Measurements from ENCODE around the gene ARHGAP15.

ARHGAP15 gene

DNA sequence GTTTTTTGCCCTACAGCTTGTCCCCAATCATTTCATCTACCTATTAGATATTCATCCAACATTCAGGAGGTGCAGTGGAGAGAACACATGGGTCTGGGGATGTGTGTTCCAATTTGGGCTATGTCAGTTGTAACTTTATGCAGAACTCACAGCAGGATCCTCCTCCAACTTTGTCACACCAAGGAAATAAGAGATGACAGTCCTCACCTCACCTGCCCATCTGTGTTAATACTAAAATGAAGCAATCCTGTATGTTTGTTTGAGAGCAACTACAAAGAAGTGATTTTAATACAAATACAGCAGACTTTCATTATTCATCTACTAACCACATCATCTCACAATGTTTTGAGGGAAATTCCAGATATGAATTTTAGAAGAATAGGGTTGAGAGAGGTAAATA lies 126.7 kb downstream of the ARHGAP15 start:
- in situ Hi-C loops (cut with MboI; ENCODE audit: low sequenced_read_pairs) = no loop called here

DNA sequence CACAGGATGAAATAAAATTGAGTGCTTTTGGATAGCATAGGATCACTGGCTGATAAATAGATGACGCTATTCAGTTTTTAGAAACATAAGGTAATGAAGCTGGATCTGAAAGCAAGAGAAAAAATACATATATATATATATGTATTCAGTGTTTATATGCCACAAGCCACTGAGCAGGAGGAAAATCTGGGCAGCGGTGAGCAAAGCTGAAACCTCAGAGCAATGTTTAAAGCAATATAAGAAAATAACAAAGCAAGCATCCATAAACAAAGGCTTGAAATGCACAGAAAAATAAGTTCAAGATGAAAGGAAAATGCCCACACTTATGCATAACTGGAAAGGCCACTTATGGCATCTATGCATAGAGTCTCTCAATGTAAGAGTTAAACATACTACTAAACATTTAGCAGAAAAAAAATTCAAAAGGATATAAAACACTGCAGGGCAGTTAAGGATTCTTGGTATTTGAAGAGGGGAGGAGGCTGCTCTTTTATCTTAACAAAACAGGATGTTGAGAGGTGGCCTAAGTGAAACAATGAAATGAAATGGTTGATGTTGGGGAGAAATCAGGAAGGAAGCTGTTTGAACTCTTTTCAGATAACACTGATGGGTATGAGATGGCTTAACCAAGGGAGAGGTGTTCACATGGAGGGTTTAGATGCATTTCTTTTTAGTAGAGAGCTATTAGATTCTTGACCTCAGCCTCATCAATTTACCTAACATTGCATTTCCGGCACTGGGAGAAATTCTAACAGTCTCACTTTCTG lies 129.1 kb downstream of the ARHGAP15 start:
- in situ Hi-C loops (cut with MboI; ENCODE audit: low sequenced_read_pairs) = no loop called here

DNA sequence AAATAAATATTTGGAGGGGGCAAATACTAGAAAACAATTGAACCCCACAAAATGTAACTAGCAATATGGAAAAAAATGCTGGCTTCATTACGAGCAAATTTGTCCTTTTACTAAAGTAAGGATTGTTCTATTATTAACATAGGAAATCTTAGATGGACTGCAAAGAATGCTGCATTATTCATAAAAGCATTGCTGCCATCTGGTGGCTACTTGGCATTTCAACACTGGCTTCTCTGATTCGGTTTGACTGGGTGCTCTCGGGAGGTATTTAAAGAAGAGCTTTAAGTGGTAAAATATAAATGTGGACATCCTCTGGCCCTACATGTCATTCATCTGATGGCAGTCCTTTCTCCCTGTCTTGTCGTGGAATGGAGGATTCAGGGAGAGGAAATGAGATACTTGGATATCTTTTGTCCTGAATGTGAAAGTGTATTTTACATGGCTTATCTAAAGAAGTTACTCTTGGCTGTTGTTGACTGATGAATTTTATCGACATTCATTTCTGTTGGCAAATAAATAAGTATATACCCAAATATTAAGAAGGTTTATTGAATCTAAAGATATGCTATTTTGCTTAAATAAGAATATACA lies 130.2 kb downstream of the ARHGAP15 start:
- in situ Hi-C loops (cut with MboI; ENCODE audit: low sequenced_read_pairs) = no loop called here

DNA sequence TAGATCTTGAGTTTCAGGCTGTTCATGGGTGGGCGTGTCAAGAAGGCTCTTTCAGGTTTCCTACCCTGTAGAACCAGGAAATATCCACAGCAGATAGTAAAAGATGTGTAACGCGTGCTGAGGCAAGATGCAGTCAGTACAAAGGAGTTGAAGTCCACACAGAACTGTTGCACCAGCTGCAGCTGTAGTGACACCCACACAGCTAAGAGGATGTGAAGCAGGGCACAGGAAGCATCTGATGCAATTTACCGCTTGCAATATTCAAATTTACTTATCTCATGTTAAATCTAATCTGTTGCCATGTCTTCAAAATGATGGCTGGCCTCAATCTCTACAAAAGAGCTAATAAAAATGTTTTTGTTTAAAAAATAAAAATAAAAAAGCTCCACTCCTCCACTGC lies 132.8 kb downstream of the ARHGAP15 start:
- in situ Hi-C loops (cut with MboI; ENCODE audit: low sequenced_read_pairs) = no loop called here

DNA sequence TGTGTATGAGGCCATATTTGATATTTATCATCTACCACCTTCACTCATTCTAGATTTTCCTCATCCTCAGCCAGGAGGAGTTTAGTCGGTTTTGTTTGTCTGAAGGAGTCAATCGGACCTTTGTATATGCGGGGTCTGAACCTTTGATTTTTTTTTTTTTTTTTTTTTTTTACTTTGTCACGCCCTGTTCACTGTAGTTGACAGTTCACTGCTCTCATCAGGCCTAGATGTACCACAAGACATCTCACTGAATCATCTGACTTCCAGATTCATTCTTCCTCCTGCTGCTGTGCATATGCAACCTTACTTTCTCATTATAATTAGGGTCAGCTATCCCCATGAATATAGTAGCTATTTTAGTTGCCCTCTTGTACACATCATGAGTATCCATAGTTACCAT lies 133.2 kb downstream of the ARHGAP15 start:
- in situ Hi-C loops (cut with MboI; ENCODE audit: low sequenced_read_pairs) = no loop called here

DNA sequence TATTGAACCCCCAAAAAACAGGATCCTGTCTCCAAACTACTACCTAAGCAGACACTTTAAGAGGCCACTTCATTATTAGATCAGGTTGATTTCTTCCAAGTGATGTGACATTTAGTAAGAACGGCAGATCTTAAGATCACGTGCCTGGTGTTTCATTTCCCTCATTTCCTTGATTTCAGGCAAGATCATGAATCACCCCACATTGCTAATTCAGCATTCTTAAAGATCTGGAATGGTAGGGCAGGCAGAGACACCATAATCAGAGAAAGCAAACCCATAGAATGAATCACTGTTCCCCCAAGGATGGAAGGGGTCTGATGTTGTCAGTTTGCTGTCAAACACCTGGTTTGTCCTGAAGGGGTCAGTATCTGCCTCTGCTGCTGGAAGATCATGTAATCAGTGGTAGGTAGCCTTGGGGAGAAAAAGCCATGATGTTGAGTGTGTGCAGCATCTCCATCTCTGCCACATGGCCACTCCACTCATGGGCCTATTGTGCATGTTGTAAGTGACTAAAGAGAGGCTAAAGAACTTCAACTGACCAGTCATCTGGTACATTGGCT lies 133.9 kb downstream of the ARHGAP15 start:
- in situ Hi-C loops (cut with MboI; ENCODE audit: low sequenced_read_pairs) = no loop called here

DNA sequence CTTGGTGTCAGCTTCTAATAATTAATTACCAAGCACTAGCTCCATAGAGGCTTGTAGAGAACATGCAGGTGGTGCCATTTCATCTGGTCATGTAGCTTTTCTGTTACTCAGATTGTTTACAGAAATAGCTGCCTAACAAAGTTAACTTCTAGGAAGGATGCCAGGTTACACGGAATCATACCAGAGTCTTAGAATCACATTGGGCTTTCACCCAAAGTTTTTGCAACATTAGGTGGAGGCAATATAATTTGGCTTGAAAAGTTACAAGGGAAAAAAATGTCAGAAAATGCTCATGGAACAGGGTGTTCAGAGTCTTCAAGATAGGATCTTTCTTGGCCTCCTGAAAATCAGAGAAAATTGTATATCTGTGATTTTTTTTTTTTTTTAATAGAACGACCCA lies 135.6 kb downstream of the ARHGAP15 start:
- in situ Hi-C loops (cut with MboI; ENCODE audit: low sequenced_read_pairs) = no loop called here

DNA sequence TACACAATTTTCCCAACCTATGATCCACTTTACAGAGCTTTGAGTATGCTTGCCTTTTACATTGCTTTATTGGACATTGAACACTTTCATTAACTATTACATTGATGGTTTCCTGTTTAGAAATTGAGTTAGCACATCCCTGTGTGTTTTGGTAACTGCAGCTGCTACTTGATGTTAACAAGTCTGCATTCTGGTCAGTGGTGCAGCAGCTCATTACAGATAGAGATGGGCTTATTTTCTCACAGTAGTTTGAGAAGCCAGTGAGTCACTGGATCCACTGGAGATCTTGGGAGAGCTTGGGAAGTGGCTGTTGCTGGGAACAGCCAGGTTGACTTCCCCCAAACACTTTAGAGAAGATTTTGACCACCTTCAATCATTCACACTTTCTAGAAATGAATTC lies 150.5 kb downstream of the ARHGAP15 start:
- in situ Hi-C loops (cut with MboI; ENCODE audit: low sequenced_read_pairs) = no loop called here

DNA sequence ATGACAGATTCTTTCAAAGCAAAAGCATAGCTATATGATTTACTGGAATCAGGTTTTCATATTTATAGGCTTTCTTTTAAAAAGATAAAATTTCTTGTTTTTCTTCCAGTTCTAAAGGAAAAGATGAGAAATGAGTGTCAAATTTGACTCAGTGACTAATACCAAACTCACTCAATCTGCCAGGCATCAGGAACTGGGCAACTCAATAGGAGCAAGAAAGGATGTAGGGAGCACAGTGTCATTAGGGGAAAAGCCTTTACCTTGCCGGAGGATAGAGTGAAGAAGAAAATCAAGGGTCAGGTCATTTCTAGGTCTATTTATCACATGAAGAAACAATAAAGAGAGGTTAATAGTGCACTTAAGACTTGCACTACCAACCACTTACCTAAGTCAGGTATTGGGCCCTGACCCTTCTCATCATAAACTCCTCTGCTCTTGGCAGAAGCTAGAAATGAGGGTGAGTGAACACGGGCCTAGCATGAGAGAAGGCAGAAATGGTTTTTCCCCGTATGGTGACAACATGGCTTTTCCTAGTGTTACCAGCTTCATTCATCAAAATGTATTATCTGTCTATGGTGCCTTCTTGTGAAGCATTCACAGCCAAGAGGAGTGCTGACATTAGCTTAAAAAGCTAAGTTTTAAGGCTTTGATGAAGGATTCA lies 151.0 kb downstream of the ARHGAP15 start:
- in situ Hi-C loops (cut with MboI; ENCODE audit: low sequenced_read_pairs) = no loop called here

DNA sequence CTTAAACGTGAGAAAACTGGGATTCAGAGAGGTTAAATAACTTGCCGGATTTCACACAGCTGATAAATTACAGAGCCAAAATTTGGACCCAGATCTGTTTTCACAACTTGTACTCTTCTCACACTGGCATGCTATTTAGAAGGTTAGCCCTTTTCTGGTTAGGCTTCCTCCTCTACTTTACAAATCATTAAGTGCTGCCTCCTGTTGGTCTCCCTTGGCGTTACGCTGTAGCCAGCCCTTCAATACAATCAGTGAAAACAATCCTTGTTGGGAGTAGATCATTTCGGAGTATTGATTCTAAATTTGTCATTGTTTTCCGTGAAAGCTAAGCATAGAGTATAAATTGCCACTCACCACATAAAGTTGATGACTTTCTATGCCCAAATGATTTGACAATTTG lies 153.5 kb downstream of the ARHGAP15 start:
- in situ Hi-C loops (cut with MboI; ENCODE audit: low sequenced_read_pairs) = no loop called here

DNA sequence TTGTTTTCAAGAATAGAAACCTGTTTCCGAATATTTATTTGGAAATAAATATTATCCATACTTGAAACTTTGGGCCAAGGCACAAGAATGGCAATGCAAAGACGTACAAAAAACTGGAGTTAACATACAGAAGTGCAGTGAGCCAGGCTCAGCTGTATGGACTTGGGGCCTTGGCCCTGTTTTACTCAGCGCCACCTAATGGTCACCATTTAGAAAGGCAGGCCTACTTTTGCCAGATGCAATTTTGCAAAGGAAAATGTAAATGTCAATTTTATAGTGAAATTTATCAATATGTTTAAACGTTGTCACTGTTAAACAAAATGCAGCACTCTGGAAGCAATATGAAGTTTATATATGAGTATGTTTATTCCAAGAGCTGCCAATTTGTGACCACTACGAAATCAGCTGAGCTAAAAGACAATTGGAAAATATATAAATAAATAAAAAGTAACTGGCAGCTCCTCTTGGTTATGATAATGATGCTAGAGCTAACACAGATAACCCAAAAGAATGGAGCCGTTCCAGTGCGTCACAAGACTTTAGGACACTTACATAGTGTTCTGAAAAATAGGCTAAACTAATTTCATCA lies 155.0 kb downstream of the ARHGAP15 start:
- in situ Hi-C loops (cut with MboI; ENCODE audit: low sequenced_read_pairs) = no loop called here

DNA sequence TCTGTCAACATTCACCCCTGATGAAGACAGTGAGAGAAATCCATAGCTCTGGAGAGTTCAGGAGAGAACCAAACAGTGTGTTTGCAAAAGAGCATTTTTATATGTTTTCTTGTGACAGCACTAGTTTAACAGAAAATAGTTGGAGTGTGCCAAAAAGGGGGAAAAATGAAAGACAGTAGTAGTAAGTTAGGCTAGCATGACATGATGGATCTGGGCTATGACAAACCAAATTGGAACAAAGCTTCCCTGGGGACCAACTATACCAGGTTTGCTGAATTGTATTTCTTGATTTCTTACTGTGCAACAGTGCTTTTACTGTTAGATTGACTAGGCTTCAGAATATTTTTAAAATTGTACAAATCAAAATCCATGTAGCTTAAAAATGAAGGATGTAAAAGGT lies 159.8 kb downstream of the ARHGAP15 start:
- in situ Hi-C loops (cut with MboI; ENCODE audit: low sequenced_read_pairs) = no loop called here

DNA sequence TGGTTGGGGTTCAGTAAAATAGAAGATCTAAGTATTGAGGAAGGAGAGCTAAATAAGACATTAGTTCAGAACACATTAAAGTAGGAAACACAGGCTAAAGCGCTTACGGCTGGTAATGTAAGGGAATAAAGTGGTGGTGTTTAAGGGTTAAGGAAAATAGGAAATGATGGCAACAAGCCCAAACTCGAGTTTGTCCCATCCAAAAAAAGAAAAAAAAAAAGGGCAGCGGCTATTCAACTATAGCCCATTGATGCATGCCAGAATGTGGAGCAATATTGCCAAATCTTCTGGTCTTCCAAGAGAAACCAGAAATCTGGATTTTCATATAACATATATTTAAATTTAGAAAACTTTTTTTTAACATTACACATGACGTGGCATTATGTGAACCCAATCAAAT lies 161.0 kb downstream of the ARHGAP15 start:
- in situ Hi-C loops (cut with MboI; ENCODE audit: low sequenced_read_pairs) = no loop called here

DNA sequence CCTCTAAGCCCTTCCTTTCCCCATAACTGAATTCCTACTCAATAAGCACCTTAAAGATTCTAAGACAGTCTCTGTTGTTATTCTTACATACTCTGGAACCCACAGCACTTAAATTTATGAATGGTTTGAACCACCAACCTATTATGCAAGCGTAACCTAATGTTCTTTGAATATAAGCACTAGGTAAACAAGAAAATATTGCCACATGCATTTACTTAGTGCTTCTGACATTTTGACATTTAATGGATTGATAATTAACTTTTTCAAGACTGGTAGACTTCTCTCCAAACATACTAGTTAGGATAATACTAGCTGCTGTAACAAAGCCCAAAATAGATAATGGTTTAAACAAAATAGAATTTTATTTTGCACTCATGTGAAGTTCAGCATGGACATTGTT lies 164.8 kb downstream of the ARHGAP15 start:
- in situ Hi-C loops (cut with MboI; ENCODE audit: low sequenced_read_pairs) = no loop called here

DNA sequence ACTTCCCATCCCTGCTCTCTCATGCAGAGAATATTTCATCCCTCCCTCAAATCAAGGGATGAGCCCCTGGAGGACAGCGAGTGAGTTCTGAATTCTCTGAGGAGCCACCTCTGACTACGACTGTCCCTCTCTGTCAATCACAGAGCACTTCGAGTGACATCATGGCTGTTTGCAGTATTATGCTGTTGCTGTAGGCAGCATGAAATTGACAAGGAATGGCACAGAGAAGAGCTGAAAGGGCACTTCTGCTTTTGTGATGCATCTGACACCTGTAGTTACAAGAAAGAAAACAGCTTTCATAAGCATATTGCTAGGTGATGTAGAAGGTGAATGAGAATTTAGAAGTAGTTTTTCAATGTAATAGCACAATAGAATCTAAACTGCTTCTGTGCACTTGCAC lies 166.9 kb downstream of the ARHGAP15 start:
- in situ Hi-C loops (cut with MboI; ENCODE audit: low sequenced_read_pairs) = no loop called here

DNA sequence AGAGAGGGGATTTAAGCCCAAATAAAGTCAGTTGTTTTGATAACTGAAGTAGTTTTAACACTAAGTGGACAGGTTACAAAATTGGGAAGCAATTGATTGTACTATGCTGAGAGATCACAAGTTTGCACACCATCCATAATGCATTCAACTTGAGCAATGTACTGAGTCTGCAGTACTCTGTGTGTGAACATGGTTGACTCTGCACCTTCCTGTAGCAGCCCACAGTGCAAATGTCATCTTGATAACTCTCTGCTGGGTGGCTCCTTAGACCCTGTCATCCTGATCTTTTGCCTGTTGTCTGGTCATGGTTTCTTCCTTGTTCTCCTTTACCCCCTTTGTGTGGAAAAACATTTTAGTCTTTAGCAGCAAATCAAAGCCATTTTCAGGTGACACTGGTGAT lies 168.0 kb downstream of the ARHGAP15 start:
- in situ Hi-C loops (cut with MboI; ENCODE audit: low sequenced_read_pairs) = no loop called here

DNA sequence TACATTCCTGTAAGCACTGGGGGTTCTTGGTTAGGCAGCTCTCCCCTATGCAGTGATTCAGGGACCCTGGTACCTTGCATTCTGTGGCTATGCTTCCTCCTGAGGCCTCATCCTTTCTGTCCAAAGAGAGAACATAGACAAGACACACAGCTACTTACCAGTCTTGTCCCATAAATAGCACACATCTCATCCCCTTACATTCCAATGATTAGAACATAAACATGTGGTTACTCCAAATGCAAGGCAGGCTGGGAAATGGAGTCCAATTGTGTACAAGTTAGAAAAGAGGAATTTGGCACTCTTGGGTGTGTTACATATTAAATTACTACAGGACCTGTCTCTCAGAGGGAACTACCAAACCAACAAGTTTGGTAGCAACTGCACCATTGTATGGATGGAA lies 171.3 kb downstream of the ARHGAP15 start:
- in situ Hi-C loops (cut with MboI; ENCODE audit: low sequenced_read_pairs) = no loop called here

DNA sequence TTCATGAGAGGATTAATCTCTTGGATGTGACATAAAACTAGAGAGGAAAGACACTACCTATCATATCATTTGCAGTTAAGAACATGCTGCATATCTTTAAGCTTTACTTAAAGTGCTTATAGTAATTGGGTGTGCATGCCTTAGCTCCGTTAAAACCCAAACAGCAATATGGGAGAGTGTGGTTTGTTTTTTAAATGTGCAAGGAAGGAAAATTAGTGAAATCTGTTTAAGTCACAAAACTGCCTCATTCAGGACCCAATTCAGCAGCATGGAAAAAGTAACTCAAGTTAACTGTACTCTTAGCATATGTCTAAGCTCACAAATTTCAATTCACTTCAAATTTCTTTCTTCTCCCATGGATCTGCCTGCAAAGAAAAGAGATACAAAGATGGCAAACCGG lies 182.2 kb downstream of the ARHGAP15 start:
- in situ Hi-C loops (cut with MboI; ENCODE audit: low sequenced_read_pairs) = no loop called here

DNA sequence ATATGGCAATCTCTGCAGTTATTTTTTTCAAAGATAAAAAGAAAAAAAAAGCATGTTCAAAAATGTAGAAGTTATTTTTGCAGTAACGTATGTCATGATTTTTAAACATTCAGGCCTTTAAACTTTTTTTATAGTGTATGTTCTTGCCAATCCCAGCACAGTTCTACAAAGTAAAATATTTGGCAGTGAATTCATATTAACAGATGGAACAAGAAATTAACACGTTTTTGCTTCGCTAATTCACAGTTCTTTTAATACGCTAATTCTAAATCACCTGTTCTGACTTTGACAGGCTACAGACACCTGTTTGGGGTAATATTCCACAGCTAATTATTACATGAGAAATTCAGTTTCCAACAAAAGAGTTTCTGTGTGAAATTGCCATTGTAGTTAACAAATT lies 183.2 kb downstream of the ARHGAP15 start:
- in situ Hi-C loops (cut with MboI; ENCODE audit: low sequenced_read_pairs) = no loop called here

DNA sequence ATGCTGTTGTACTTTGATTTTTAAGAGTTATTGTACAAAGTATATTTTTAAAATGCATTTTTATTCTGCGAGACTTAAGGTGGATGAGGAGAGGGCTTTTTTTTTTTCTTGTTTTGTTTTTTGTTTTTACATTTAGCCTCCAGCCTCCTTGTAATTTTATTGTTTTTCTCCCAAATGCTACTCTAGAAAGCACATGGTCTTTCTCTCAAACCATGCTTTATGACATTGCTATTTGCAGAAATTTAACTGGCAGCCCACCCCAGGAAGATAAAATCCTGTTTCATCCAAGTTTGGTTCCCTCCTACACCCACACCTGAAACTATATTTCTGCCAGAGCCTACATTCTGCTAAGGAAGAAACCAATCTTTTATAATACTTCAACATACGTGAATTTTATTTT lies 184.6 kb downstream of the ARHGAP15 start:
- in situ Hi-C loops (cut with MboI; ENCODE audit: low sequenced_read_pairs) = no loop called here

DNA sequence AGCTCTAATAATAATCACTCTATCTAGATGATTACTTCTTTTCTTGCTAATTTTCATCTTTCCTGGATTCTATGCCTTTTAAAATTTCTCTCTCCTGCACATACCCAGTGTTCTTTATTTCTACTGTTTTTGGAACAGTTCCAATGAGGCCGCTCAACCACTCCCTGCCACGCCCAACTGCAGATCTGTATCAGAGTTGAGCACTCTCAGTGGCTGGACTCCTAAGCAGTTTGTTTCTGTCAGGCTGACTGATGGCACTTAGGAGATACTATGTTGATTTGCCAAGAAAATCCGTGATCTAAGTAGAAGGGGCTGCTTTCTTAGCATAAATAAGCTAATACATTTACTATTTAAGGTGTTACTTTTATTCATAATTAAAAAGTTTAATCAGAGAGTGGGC lies 192.8 kb downstream of the ARHGAP15 start:
- in situ Hi-C loops (cut with MboI; ENCODE audit: low sequenced_read_pairs) = no loop called here

DNA sequence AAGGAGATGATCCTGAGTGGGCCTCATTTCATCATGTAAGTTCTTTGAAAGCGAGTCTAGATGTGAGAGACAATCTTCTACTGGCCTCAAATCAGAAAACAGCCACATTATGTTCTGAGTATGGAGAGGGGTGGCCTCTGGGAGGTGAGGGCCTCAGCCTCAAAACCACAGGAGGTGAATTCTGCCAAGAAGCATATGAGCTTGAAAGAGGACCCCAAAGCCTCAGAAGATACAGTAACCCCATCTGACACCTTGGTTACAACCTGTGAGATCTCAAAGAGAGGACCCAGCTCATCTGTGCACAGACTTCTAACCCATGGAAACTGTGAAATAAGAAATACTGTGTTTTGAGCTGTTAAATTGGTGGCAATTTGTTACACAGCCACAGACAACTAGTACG lies 200.1 kb downstream of the ARHGAP15 start:
- in situ Hi-C loops (cut with MboI; ENCODE audit: low sequenced_read_pairs) = no loop called here
